ENCODE data around the gene GPR32. TPM values are rescaled to one million over a fixed set of nuclear protein-coding genes. Genes with fewer than 3 reads are reported as not detected.
"Not testable (repeated sequence)": the region's sequence is repeated elsewhere in the genome, so short reads cannot be mapped to it uniquely, and the experiment has no call there.

Gene GPR32
- total RNA-seq, 4 donors from 2014 or later, result not detected

- no peak for TF ChIP-seq CTCF (IDR thresholded peaks at IDR 0.05)
- ATAC-seq (ENCODE audit: low FRiP score) (no peak), DNase-seq (ENCODE audit: low spot score) (no peak)
These were observed 20.8 kb upstream of the GPR32 start for GRCh38 chr19:50749490-50749889.

DNA sequence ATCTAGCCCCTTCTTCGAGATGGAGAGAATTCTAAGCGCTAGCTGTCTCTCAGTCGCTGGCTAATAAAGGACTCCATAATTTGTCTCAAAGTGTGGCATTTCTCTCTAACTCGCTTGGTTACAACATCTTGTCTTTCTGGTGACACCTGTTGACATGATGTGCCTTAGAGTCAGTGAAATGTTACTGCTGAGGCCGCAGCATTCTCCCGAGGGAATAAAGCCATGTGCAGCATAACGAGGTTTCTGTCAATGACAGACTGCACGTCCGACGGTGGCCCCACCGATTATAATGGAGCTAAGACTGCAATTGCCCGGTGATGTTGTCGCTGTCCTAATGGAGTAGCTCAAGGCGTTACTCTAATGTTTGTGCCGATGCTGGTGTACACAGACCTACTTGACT lies 20.3 kb upstream of the GPR32 start:
- ATAC-seq (ENCODE audit: low FRiP score), result no peak
- no peak for DNase-seq (ENCODE audit: low spot score)
- no peak for TF ChIP-seq CTCF (IDR thresholded peaks at IDR 0.05)

GRCh38 chr19:50753879-50754278 lies 16.4 kb upstream of the GPR32 start:
- no peak for DNase-seq (ENCODE audit: low spot score)
- no peak for TF ChIP-seq CTCF (IDR thresholded peaks at IDR 0.05)
- ATAC-seq (ENCODE audit: low FRiP score), result no peak

DNA sequence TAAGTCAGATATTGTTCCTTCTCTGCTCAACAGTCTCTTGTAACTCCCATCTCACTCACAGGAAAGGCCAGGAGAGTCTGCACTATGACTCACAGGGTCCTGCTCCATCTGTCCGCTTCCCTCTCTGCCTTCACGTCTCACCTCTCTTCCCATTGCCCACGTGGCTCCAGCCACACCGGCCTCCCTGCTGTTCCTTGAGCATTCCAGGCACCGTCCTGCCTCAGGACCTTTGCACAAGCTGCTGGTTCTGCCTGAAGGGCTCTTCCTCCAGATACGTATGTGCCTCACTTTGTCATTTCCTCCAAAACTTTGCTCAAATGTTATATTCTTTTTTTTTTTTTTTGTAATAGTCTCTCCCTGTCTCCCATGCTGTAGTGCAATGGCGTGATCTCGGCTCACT lies 14.0 kb upstream of the GPR32 start:
- ATAC-seq (ENCODE audit: low FRiP score), result not testable (repeated sequence)

GRCh38 chr19:50757624-50758023 lies 12.6 kb upstream of the GPR32 start:
- not testable (repeated sequence) for ATAC-seq (ENCODE audit: low FRiP score)

More for the DNA sequence above, 14.0 kb upstream of the GPR32 start:
- DNase-seq (ENCODE audit: low spot score), result not testable (repeated sequence)

GRCh38 chr19:50759076-50759475 lies 11.2 kb upstream of the GPR32 start:
- not testable (repeated sequence) for ATAC-seq (ENCODE audit: low FRiP score); DNase-seq (ENCODE audit: low spot score)

More at GRCh38 chr19:50757624-50758023, 12.6 kb upstream of the GPR32 start:
- not testable (repeated sequence) for DNase-seq (ENCODE audit: low spot score)

DNA sequence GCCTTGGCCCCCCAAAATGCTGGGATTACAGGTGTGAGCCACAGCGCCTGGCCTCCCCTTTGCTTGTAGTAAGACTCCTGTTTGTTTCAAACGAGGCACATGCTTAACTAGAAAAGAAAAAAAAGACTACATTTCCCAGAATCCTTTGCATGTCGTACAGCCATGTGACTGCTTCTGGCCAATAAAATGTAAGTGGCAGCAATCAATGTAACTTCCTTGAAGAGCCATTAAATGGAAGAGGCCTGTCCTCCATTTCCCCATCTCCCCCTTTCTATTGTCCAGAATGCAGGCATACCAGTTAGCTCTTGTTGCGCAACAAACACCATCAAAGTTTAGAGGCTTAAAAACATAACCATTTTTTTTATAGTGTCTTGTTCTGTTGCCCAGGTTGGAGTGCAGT lies 10.4 kb upstream of the GPR32 start:
- no peak for TF ChIP-seq CTCF (IDR thresholded peaks at IDR 0.05)
- ATAC-seq (ENCODE audit: low FRiP score) (no peak), DNase-seq (ENCODE audit: low spot score) (no peak)

DNA sequence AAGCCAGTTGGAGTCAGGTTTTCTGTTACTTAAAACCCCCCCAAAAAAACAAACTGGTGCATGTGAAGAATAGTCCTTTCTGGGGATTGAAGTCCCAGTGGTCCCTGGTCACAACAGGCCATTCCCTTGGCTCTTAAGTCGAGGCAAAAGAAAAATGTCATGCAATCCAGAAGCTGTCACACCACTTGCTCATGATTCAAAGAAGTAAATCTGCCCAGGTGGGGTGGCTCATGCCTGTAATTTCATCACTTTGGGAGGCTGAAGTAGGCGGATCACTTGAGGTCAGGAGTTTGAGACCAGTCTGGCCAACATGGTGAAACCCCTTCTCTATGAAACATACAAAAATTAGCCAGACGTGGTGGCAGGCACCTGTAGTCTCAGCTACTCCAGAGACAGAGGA lies 8.8 kb upstream of the GPR32 start:
- ATAC-seq (ENCODE audit: low FRiP score); DNase-seq (ENCODE audit: low spot score): not testable (repeated sequence)

DNA sequence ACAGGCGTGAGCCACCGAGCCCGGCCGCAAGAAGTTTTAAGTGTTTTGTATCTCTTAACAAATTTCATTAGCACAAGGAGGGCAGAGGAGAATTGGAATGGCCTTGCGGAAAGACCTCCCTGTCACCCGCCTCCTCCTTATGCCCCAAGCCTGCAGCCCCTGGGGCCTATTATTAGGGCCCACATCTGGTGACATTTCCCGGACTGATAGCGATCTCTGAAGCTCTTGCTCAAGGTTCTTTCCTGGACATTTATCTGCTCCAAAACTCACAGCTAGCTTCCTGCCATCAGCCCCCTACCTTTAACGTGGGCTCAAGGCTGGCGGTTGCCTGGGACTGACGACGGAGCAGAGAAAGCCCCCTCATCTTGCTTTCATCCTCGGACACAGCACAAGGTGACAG lies 6.7 kb upstream of the GPR32 start:
- DNase-seq (ENCODE audit: low spot score); ATAC-seq (ENCODE audit: low FRiP score): not testable (repeated sequence)

DNA sequence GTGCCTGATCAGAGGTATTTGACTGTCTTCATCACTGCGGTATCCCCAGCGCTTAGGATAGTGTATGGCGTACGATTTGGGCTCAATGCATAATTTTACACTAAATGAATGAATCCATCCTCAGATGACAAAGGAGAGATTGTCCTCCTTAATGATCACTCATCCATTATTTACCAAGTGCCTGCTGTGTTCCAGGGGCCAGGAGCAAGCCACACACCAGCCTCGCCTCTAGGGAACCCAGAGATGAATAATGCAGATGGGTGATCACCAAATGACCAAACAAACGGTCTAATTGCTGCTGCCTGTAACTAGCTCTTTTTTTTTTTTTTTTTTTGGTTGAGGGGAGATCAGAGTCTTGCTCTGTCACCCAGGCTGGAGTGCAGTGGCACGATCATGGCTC lies 5.9 kb upstream of the GPR32 start:
- no peak for DNase-seq (ENCODE audit: low spot score)
- no peak for TF ChIP-seq CTCF (IDR thresholded peaks at IDR 0.05)
- ATAC-seq (ENCODE audit: low FRiP score), result no peak

DNA sequence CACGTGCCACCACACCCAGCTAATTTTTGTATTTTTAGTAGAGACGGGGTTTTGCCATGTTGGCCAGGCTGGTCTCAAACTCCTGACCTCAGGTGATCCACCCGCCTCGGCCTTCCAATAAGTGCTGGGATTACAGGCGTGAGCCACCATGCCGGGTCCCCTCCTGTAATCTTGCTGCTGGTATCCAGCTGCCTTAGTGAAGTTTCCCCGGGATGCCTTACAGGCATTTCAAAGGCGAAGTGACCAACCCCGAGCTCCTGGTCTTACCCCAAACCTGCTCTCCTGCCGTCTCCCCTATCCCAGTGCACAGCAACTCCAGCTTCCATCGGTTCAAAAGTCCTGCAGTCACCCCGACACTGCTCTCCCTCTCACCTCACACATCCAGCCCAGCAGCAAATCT lies 3.5 kb upstream of the GPR32 start:
- ATAC-seq (ENCODE audit: low FRiP score); DNase-seq (ENCODE audit: low spot score): not testable (repeated sequence)

DNA sequence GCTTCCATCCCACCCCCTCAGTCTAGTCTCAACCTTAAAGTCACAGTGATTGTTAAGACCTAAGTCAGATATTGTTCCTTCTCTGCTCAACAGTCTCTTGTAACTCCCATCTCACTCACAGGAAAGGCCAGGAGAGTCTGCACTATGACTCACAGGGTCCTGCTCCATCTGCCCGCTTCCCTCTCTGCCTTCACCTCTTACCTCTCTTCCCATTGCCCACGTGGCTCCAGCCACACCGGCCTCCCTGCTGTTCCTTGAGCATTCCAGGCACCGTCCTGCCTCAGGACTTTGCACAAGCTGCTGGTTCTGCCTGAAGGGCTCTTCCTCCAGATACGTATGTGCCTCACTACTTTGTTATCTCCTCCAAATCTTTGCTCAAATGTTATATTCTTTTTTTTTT lies 3.0 kb upstream of the GPR32 start:
- not testable (repeated sequence) for ATAC-seq (ENCODE audit: low FRiP score); DNase-seq (ENCODE audit: low spot score)
